Caki2 (cell line): ENCODE results near the gene ZRANB3. TPM values are rescaled to one million over a fixed set of nuclear protein-coding genes. Genes with fewer than 3 reads are reported as not detected.

ENCODE experiments used
- DNase-seq: peaks from one replicate; pipeline ENCODE4 v3.0.0-alpha.2; 2015; ENCODE audit warnings: low read depth
- in situ Hi-C: cut with HindIII; loops from 2 replicates; pipeline ENCODE4 v1.10.0; 2016; ENCODE audit warnings: low sequenced_read_pairs, low pct_unique_long_range_greater_than_20kb, mixed read lengths
- total RNA-seq: library from RNA; depleted of rRNA; stranded (reverse); fragments of >200 nt; shearing (Covaris generic); gene quantifications from 2 replicates; pipeline ENCODE4 v1.2.3, GENCODE V29; 2014; ENCODE audit warnings: low replicate concordance

ZRANB3 gene
- total RNA-seq, 1 experiment from 2014 or later: 6.1 TPM

DNA sequence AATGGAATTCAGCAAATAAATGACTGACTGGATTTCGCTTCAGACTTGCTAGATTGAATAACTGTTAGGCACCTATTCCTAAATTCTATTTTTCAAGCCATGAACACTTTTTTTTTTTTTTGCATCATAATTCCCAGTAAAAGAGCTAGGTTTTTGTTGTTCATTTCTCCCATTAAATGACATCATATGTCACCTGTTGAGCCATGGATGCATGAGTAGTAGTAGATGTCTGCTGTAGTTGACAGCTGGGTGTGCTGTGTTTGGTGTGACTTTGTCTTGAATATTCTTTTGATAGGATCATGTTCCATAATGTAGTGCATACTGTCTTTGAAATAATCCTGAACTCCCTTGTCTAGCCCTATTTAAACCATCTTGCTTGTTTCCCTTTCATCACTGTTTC lies 363.7 kb downstream of the ZRANB3 start:
- in situ Hi-C loops: no loop called here
- DNase-seq: no peak

DNA sequence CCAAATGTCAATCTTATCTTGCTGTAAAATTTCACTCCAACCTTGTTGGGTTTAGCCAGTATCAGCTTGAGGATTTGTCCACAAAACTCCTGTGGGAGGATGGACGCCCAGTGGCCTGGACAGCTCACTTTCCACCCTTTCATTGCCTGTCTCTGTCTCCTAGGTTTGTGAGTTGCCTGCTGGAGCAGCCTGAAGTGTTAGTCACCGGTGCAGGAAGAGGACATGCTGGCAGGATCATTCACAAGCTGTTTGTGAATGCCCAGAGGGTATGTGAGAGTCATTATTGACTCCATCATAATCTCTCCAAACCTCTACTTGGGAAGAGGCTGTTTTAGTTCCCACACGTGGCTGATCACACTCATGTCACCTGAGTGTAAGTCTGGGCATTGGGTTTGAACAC lies 366.6 kb downstream of the ZRANB3 start:
- peak; percentile 41 for DNase-seq
- in situ Hi-C loops: no loop called here

DNA sequence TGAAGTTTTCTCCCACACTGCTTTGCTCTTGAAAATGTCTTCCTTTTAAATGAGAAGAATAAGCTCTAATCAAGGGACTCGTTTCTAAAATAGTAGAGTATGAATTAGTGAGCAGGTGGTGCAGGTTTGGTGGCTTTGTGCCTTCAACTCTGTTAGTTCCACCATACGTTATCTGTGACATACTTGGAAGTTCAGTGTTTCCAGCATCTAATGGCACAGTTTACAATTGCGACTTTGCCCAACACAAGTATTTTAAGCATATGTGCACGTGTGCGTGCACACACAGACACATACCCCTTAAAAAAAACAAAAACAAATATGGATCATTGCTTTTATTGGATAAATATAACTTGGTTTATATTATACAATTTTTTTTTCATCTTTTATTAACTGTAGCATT lies 367.1 kb downstream of the ZRANB3 start:
- no peak for DNase-seq
- in situ Hi-C loops: no loop called here

DNA sequence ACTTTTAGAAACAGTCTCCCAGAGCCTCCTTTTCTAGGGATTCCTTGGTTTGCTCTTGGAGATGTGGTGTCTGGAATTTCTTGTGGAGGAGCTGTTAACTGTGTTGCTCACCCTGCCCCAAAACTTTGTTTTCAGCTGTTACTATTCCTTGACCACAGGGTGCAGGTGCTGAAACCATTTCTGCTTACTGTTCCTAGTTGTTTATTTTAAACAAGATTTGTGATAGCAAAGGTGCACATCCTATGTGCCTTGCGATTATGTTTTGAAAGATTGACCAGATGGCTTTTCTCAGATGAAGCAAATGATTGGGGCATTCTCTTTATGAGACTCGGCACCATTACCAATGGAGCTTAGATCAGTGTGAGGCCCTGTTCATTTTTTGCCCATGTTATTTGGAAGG lies 367.7 kb downstream of the ZRANB3 start:
- in situ Hi-C loops: no loop called here
- no peak for DNase-seq

DNA sequence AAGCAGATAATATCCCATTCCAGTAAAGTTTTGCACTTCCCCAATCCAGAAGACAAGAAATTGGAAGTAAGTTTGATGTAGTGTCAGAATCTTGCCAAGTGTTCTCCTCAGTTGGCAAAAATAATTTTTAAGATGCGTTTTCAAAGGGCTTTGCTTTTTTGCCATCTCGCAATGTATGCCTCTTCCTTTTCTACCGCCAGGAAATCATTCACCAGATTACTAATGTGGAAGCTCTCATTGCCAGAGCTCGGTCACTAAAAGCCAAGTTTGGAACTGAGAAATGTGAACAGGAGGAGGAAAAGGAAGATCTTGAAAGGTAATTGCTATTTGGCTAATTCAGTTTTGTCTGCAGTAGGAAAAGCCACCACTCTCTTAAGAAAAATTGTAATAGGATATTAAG lies 368.2 kb downstream of the ZRANB3 start:
- no peak for DNase-seq
- in situ Hi-C loops: no loop called here

DNA sequence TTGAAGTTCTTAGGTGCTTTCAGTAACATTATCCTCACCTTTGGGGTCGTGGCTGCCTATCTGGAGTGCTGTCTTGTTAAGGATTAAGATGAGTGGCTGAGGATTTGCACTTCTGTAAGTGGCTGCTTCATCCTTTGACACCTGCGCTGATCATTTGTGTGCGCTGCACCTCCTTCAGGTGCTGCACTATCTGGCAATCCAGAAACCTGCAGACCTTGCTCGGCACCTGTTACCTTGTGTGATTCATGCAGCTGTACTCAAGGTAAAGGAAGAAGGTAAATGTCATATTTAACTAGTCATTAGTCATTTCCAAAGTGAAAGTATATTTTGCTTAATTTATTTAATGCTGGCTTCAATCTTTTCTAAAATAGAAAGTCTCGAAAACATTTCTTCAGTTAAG lies 368.6 kb downstream of the ZRANB3 start:
- in situ Hi-C loops: no loop called here
- DNase-seq: no peak

DNA sequence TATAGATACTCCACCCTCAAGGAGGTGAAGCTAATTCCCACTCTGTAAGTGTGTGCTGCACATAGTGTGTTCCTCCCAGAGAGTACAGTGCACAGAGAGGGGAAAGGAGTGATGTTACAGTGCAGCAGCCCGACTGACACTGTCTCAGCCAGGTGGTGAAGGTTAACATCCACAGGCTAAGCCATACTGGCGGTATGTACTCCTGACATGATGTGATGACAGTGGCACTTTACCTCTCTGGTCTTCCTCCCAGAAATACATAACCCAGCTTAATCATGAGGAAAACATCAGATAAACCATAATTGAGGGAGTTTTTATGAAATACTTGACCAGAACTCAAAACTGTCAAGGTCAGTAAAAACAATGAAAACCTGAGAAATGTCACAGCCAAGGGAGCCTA lies 371.8 kb downstream of the ZRANB3 start:
- in situ Hi-C loops: no loop called here

DNA sequence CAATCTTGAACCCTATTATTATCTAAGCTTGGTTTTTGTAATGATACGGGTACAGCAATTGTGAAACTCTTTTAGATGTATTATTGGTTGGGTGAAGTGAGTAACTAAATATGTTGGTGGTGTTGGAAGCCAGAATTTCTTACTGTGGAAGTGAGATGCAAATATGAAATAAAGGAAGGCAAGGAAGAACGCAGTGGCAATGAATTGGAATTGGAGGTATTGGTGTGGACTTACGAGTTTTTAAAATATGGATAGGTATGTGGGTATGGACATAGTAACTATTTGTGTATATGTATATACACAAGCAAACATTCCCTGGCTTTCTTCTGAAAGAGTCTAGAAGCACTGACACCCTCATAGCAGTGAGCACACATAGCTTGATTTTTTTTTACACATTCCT lies 373.2 kb downstream of the ZRANB3 start:
- in situ Hi-C loops: no loop called here
- no peak for DNase-seq

More for the DNA sequence above, 371.8 kb downstream of the ZRANB3 start:
- no peak for DNase-seq

DNA sequence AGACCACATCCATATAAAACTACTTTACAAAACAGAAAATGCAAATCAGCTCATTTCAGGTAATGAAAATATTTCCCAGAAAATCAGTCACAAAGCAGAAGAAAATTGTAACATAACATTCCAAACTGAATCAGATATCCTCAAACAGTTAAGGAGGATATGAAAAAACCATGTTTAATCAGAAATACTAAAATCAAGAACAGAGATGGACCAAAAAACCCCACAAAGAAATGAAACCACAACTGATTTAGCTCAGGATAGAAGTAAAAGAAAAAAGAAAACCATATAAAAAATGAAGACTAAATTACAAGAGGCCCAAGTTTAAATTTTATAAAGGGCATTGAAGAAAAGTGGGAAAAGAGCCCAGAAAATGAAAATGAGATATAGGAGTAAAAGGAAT lies 376.1 kb downstream of the ZRANB3 start:
- DNase-seq: no peak

DNA sequence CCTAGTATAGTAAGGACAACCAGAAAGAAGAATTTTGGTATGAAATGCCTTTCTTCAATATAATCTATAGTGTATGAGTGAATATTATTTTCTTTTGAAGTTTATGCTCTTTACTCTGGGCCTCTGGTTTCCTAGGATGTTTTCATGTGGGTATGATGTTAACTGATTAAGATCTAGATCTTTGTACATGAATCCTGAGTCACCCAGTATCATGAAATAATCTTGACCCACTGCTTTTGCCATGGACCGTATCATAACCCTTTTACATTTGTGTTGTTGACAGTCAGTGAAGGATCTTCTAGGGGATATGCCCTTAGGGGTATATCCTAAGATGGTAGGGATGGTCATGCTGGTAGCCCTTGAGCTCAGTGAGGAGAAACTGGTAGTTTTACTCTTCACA lies 378.7 kb downstream of the ZRANB3 start:
- DNase-seq: no peak
- in situ Hi-C loops: no loop called here

More for the DNA sequence above, 376.1 kb downstream of the ZRANB3 start:
- in situ Hi-C loops: no loop called here

DNA sequence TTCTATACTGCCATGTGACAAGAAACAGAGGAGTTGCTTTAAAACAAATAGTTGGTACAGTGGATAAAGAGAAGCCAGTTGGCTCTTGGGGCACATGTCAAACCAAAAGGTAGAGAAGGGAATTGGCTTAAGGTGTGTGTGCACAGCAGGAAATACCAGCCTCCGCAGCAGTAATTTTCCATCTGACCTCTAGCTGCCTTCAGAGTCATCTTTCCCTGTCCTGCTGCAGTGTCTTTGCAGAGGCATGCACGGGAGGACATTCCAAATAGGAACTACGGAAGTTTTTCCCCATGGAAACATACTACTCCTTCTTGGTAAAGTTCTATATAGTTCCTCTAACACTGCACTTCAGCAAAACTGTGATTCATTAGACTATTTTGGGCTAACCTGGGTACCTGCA lies 379.4 kb downstream of the ZRANB3 start:
- no peak for DNase-seq
- in situ Hi-C loops: no loop called here

DNA sequence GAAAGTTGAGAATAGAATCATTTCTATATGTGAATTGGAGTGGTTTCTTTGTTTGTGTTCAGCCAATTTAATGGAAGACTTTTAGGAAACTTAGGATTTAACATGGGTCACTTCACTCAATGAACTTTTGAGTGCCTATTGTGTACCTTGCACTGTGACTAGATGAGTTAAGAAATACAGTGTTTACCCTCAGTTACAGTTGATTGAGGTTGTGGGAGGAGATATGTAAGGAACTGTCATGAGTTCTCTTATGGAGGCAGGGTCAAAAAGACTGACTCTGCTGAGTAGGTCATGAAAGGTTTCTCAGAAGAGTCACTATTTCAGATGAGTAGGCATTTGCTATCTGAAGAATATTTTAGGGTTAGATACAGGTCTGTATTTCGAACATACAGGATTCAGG lies 380.3 kb downstream of the ZRANB3 start:
- DNase-seq: peak; percentile 61
- in situ Hi-C loops: no loop called here

DNA sequence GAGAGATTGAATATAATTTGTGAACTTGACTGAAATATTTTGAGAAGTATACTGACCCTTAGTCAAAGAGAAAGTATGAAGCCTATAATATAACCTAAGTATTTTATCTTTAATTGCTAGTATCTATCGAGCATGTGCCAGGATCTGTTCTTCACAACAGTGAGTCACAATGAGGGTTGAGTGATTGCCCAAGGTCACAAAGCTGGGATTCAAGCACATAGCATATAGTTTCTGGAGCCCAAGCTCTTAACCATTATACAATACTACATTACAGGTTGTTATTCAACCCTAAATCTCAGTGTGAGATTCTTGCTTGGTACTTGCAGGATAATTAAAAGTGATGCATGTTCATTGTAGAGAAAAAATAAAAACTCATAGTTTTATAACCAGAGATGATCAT lies 381.8 kb downstream of the ZRANB3 start:
- in situ Hi-C loops: no loop called here
- no peak for DNase-seq

DNA sequence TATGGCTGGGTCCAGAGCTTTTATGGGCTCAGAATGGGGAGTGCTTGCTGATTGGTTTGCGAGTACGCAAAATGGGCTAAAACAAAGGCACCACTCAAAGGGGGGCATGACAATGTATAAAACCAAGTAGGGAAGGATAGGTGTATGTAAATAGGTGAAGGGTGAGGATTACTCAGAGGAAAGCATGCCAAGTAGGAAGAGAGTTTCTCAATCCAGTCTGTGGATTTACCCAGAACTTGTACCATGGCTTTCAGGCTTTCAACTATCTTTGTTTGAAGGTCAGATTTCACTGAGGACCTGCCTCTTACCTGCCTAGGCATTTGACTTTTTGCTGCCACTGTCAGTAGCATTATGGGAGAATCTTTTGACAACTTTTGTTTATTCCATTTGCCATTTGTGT lies 386.7 kb downstream of the ZRANB3 start:
- in situ Hi-C loops: no loop called here
- no peak for DNase-seq

DNA sequence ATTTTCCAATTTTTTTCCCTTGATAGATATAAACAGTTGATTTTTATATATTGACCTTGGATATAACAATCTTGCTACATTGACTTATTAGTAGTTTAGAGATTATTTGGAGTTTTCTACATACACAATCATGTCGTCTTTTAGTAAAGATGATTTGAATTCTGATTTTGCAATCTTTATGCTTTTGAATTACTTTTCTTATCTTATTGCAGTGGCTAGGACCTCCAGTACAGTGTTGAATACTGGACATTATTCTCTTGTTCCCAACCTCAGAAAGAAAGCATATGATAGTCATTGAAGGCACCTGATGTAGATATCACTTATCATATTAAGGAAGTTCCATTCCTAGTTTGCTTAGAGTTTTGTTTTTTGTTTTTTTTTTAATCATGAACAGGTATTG lies 388.7 kb downstream of the ZRANB3 start:
- DNase-seq: no peak
- in situ Hi-C loops: no loop called here

DNA sequence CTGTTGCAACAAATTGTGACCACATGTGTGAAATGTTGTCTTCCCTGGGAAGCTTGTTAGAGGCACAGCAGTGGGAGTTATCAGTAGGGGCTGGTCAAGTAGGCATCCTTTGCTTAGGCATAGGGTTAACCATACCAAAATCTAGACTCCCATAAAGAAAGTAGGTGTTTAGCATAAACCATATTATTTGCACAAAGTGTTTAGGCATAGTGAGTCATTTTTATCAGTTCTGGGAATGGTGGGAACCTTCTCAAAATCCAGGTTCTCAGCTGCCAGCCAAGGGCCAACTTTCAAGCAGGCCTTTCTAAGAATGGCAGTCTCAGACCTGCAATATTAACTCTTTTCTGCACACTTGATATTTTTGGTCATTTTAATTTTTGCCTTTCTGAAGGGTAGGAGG lies 390.4 kb downstream of the ZRANB3 start:
- in situ Hi-C loops: no loop called here
- DNase-seq: no peak

DNA sequence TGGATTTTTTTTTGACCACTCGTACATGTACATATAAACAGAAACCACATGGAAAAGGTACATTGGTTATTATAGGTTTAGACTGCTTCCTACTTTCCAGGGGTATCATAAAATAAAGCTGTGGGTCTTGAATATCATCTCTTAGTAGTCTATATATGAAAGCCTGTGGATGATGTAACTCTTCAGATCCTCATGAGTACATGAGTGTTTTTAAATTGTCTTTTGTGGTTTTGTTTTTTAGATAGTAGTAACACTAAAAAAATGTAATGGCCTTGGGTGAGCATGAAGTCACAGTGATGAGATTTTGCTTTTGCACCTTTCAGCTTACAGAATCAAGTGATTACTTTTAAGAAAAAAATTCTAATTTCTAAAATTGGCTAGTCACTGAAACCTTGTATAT lies 398.7 kb downstream of the ZRANB3 start:
- in situ Hi-C loops: no loop called here

DNA sequence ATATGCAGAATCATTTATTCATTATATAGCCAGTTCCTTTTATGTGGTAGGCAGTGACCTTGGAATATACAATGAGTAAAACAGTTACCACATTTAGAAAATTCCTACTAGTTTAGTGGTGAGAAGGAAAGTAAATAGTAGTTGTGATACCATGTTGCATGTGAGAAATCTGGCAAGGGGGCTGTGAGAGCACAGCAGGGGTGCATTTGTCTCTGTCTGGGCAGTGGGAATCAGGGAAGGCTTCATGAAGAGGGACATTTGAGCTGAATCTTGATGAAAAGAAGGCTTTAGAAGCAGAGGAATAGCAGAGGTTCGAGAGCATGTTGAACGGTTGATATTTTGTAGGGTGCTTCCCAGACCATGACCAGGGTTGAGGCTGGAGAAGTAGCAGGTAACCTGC lies 400.3 kb downstream of the ZRANB3 start:
- in situ Hi-C loops: no loop called here
- no peak for DNase-seq

More for the DNA sequence above, 398.7 kb downstream of the ZRANB3 start:
- DNase-seq: no peak

DNA sequence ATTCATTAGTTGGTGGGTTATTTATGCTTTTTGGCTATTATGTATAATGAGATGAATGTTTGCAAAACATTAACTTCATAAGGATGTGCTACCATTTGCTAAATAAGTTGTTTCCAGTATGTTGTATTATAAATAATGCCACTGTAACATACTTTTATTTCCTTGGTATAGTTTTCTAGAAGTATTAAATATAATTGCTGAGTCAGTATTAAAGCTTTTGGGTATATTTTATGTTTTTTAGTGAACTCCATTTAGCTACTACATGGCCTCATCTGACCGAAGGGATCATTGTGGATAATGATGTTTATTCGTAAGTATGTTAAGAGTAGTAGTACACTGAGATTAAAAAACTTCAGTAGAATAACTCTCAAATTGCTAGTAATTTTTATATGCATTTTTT lies 405.1 kb downstream of the ZRANB3 start:
- in situ Hi-C loops: no loop called here

DNA sequence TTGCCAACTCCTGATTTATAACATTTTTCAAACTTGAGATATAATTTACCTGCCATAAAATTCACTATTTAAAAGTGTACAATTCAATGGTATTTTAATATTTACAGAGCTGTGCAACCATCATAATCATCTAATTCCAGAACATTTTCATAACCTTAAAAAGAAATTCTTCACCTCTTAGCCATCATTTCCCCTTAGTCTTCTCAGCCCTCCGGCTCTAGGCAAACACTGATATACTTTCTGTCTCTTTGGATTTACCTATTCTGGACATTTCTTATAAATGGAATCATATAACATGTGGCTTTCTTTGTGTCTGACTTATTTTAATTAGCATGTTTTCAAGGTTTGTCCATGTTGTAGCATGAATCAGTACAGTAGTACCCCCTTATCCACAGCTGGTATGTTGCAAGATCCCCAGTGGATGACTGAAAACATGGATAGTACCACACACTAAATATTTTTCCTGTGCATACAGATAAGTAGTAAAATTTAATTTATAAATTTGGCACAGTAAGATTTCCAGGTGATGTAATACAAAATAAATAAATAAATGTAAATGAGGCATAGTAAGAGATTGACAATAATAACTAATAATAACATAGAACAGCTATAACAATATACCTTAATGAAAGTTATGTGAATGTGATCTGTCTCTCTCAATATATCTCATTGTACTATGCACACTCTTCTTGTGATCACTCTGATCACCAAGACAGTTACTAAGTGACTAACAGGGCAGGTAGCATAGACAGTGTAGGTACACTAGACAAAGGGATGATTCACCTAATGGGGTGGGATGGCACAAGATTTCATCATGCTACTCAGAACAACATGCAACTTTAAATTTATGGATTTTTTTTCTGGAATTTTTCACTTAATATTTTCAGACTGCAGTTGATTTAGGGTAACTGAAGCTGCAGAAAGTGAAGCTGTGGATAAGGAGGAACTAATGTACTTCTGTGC lies 405.8 kb downstream of the ZRANB3 start:
- no peak for DNase-seq
- in situ Hi-C loops: no loop called here

More for the DNA sequence above, 405.1 kb downstream of the ZRANB3 start:
- no peak for DNase-seq
